AG08396 (cell line): ENCODE data around the gene GUCY2D.
"Not testable (repeated sequence)": the region's sequence is repeated elsewhere in the genome, so short reads cannot be mapped to it uniquely, and the experiment has no call there.

Experiments used
- DNase-seq: peaks from one replicate; pipeline ENCODE4 v3.0.0; 2012; ENCODE audit warnings: low spot score, mixed read lengths

Gene GUCY2D

DNA sequence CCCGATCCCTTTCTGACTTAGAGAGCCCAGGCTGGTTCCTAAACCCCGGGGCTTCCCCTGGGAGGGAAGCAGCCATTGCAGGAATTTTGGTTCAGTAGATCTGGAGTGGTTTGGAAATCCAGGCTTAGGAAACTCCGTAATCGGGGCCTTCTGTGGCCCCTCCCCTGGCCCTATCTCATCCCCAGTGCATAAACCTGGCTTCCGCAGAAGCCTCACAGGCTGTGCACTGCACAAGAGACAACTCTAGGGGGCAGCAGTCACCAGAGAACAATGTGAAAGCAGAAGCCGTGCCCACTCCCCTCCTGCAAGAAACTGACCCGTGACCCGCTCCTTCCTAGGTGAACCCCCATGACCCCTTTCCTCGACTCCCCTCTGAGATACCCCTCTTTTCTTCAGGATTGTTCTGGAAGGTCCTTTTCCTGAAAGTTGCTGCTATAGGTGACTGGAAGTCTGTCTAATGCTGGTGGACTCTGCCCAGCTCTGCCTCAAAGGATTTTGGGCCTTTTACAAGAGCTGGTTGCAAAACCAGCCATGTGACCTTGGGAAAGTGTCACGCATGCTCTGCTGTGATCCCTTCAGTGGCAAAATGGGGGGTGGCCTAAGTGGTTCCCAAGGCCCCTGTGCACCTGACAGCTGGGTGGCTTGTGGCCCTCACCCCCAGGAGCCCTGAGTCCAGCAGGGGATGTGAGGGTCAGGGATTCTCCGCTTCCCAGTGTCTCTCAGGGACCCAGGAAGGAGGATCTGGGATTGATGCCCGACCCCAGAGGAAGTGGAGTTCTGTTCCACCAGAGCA lies 14.4 kb downstream of the GUCY2D start:
- no peak for DNase-seq

- no peak for DNase-seq
These were observed 16.0 kb downstream of the GUCY2D start for GRCh38 chr17:8018436-8018835.

- no peak for DNase-seq
These were observed 16.8 kb downstream of the GUCY2D start for GRCh38 chr17:8019166-8019565.

GRCh38 chr17:8019665-8020650 lies 17.5 kb downstream of the GUCY2D start:
- no peak for DNase-seq

DNA sequence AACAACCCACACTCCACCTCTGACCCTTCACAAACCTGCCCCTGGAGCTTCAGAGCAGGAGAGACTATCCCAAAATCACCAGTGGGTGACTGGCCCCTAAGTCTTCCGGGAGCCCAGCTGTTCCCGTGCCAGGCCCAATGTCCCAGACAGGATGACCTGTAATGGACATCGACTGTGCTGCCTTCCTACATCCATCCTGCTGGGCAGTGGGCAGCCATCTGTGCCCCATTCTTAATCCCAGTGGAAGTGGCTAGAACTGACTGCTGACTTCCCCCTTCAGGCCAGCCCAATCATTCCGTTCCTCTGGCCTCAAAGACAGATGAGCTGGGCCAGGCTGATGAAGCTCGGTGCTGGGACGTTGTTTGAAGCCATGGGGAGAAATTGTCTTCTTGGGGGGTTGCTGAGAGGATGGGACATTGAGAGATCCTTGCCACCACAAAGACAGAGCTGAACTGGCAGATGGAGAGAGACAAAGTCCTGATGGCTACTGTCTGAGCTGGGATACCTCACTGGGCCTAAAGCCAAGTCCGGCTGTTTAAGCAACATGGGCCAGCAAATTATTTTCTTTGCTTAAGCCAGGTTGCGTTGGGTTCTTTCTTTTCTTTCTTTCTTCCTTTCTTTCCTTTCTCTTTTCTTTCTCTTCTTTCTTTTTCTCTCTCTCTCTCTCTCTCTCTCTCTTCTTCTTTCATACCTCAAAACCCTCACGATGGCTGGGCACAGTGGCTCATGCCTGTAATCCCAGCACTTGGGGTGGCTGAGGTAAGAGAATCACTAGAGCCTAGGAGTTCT lies 18.6 kb downstream of the GUCY2D start:
- no peak for DNase-seq

DNA sequence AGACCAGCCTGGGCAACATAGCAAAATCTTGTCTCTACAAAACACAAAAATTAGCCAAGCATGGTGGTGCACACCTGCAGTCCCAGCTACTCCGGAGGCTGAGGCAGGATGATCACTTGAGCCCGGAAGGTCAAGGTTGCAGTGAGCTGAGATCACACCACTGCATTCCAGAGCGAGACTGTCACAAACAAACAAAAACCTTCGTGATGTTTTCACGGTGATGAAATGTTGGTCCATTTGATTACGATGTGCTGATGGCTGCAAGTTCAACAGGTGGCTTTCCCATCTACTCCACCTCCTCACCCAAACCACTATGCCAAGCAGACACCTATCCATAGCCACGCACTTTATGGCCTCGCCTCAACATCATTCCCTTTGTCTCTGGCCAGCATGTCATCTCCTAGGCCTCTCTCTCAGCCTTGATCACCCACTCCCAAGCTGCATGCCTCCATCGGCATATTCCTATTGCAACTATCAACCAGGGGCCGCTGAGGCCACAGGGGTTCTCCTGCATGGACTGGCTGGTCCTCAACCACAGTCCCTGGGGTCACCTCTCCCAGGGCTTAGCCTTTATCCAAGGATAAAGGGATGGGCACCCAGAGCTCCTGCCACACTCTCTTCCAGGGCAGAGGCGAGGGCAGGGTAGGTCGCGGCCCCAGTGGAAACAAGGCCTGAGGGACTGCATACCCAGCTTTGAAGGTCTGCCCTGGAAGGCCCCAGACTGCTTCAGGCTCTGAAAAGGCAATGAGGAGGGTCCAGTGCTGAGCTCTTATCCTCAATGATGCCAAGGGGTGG lies 19.3 kb downstream of the GUCY2D start:
- no peak for DNase-seq

DNA sequence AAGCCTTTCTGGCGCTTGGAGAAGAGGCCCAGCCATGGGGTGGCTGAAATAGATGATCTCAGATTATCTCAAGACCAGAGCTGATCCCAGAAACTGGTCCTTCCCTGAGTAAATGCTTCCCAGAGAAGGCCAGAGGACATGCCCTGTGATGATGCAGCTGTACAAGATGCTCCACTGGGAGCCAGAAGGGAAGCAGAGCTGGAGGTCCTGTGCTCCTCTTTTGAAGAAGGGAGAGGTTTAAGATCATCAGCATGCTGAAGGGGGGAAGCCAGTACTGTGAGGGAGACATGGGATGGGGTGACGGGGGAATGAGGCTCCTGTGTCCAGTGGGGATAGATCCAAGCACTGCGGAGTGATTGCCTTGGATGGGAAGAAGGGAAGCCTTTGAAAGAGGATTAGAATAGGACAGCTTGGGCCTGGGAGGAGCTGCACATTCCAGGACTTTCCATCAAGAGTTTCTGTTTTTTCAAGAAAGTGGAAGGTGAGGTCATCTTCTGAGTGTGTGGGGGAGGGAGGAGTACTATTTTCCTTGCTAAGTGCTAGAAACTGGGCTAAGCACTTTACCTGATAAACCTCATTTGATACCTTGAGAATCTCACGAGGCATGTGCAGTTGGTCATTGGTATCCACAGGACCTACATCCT lies 20.1 kb downstream of the GUCY2D start:
- DNase-seq: no peak

DNA sequence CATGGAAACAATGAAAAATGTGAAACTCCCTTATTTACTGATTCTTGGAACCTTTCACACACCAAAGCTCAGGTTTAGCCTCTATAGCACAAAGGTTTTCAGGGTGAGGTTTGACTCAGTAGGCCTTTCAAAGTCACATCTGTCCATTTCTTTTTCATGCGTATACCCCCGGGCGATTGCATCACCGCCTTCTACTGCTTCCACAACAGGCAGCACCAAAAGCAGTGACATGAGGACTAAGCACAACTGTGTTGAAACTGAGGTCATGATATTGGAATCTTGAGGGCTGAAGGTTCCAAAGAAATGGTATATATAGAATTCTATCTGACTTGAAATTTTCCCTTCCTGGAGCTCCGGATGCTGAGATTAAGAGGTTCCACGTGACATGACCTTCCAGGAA lies 21.7 kb downstream of the GUCY2D start:
- DNase-seq: not testable (repeated sequence)

GRCh38 chr17:8025176-8025911 lies 22.9 kb downstream of the GUCY2D start:
- DNase-seq: no peak

DNA sequence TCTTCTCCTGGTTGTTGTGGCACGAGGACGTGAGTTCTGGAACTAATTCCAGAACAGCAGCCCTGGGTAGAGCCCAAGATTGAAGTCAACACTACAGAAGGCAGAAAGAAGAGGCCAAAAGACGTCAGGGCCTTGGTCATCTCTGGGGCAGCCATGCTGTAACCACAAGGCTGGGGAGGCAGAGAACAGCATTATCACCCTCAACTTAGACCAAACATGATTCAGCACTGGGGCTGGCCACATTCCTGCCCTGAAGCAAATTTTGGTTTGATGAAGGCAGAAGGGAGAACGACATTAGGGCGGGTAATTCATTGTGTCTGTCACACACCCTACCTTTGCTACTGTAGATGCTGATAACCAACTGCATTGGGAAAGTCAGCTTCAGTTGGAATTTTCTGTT lies 26.7 kb downstream of the GUCY2D start:
- DNase-seq: peak; percentile 56

DNA sequence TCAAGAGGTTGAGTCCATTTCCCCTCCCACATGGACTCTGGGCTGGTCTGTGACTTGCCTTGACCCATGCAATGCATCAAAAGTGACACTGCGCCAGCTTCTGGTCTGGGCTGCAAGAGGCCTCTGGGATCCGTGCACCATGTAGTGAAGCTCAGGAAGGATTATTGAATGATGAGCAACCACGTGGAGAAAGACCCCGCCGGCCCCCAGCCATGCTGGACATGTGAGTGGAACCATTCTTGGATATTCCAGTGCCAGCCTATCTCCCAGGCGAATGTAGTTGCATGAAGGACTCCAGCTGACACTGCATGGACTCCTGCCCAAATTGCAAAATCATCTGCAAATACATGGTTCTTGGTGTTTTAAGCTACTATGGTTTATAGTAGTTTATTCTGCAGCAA lies 28.8 kb downstream of the GUCY2D start:
- no peak for DNase-seq

DNA sequence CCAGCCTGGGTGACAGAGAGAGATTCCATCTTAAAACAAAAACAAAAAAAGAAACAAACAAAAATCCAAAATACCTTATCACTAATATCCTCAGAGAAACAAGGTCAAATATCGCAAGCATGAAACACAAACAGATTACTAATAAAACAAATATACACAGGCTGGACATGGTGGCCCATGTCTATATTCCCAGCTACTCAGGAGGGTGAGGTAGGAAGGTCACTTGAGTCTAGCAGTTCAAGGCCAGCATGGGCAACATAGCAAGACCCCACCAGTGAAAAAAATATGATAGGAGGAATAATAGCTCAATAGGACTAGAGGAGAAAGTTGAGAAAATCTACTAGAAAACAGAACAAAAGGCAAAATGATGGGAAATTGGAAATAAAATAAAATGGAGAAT lies 29.5 kb downstream of the GUCY2D start:
- no peak for DNase-seq

DNA sequence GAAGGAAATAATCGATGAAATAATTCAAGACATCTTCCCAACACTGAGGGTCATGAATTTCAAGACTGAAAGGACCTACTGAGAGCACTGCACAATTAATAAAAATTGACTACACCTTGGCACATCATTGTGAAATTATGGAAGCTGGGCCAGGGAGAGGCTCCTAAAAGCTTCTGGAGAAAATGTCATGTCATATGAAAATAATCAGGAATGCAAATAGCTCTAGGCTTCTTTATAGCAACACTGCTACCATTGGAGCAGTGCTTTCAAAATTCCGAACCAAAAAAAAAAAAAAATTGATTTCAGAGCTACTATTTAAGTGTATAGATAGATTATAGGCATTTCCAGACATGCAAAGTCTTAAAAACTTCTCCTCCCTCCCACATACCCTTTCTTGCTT lies 30.0 kb downstream of the GUCY2D start:
- DNase-seq: no peak

GRCh38 chr17:8038954-8039610 lies 36.7 kb downstream of the GUCY2D start, which contains the start of gene ALOX15B:
Gene ALOX15B, plus strand, starts transcription at chr17:8039059. Its CDS starts 97 bp downstream, at chr17:8039156.
- no peak for DNase-seq

- no peak for DNase-seq
These were observed 37.3 kb downstream of the GUCY2D start for GRCh38 chr17:8039611-8040168.

DNA sequence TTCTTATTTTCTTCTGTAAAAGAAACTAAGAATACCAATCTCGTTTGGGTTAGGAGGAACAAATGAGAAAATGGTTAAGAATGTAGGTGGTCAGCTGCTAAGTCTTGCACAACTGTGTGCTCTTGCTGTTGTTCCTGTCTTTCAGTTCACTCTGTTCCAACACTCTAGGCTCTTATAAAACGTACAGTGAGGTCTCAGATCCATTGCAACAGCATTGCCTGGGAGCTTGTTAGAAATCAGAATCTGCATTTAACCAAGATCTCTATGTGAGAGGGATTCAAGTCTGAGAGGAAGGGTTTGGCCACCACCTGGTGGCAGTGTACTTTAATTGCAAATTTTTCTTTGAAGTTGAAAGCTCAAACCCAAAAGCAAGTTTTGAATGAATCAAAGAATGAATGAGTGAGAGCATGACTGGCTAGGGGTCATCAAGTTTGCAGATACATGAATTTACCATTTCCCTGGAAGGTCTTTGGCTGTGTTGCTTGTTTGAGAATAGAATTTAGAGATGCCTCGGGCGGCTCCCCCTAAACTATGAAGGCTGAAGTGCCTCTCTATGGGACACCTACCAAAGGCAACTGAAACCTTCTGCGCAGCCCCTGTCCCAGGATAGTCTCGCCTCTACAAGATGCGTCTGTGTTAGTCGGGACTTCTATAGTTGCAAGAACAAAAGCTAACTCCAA lies 39.0 kb downstream of the GUCY2D start:
- peak; percentile 68 for DNase-seq

DNA sequence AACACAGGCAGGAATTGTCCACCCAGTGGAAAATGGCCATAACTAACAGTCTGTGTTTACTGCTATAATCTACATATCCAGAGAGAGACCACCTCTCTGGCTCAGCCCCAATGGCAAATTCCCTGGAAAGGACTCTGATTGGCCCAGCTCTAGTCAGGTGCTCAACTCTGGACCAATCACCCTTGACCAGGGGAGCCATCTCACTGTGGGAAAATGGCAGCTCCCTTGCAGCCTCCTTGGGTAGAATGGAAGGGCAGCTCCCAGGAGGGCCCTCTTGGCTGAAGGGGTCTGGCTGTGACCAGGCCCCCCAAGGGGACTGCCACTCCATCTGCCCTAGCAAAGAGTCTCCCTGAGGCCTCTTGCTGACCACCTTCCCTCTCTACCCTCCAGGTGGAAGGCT lies 39.6 kb downstream of the GUCY2D start:
- no peak for DNase-seq
